SK-N-SH treated with all-trans-retinoic acid at 6 μM for 48 hours (cell line): ENCODE data around the gene LAMP5.

Source experiments
- ARNTL ChIP-seq: fragments of 450-650 bp; formaldehyde crosslinking; IDR thresholded peaks from 2 replicates; pipeline ENCODE4 v1.5.0; 2020; ENCODE audit warnings: low read depth, mild to moderate bottlenecking, moderate library complexity, borderline replicate concordance
- CREB5 ChIP-seq: fragments of 250-450 bp; sonication (Bioruptor Pico); IDR thresholded peaks from 2 replicates; pipeline ENCODE4 v1.5.1; 2020; ENCODE audit warnings: low read depth, mild to moderate bottlenecking, moderate library complexity
- ESRRG ChIP-seq: fragments of 250-450 bp; sonication (Bioruptor Pico); IDR thresholded peaks from 2 replicates; pipeline ENCODE4 v1.6.1; 2021; ENCODE audit warnings: mild to moderate bottlenecking
- GLIS3 ChIP-seq: fragments of 250-450 bp; sonication (Bioruptor Pico); IDR thresholded peaks from 2 replicates; pipeline ENCODE4 v1.5.0; 2020; ENCODE audit warnings: mild to moderate bottlenecking, moderate library complexity
- OSR1 ChIP-seq: fragments of 250-450 bp; sonication (Bioruptor Pico); IDR thresholded peaks from 2 replicates; pipeline ENCODE4 v1.8.0; 2022; ENCODE audit warnings: moderate library complexity, mild to moderate bottlenecking, inconsistent platforms
- PATZ1 ChIP-seq: fragments of 250-450 bp; sonication (Bioruptor Pico); IDR thresholded peaks from 2 replicates; pipeline ENCODE4 v1.8.0; 2020; ENCODE audit warnings: mild to moderate bottlenecking, moderate library complexity, borderline replicate concordance
- RARB ChIP-seq: fragments of 250-450 bp; sonication (Bioruptor Pico); IDR thresholded peaks from 2 replicates; pipeline ENCODE4 v1.8.0; 2021; ENCODE audit warnings: mild to moderate bottlenecking, moderate library complexity
- SNAI2 ChIP-seq: fragments of 250-450 bp; sonication (Bioruptor Pico); IDR thresholded peaks from 2 replicates; pipeline ENCODE4 v1.5.0; 2020; ENCODE audit warnings: mild to moderate bottlenecking, moderate library complexity

GRCh38 chr20:9508696-9509178, 5.7 kb upstream of the LAMP5 start:
- TF ChIP-seq PATZ1 (CRISPR knock-in tag) (no peak), GLIS3 (CRISPR knock-in tag) (no peak), RARB (CRISPR knock-in tag) (no peak), OSR1 (no peak), CREB5 (CRISPR knock-in tag) (no peak), ESRRG (CRISPR knock-in tag) (no peak), ARNTL (CRISPR knock-in tag) (no peak), SNAI2 (no peak)
